ENCODE measurements around the gene POLG2.
"Not testable (repeated sequence)": the region's sequence is repeated elsewhere in the genome, so short reads cannot be mapped to it uniquely, and the experiment has no call there.

POLG2 gene

DNA sequence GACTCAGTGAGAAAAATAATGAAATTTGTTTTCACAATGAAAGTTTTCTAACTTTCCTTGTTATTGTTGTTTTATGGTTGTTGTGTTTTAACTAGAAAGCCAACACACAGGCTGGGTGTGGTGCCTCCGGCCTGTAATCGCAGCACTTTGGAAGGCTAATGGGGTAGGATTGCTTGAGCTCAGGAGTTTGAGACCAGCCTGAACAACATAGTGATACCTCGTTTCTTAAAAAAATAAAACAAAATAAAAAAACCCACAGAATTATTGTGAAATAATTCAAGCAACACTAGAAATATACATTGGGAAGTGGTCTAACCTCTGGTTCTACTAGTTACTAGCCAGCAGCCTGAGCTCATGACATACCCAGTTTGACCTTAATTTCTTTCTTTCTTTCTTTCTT lies 47.3 kb downstream of the POLG2 start:
- TF ChIP-seq POLR2A (IDR thresholded peaks at IDR 0.05; ENCODE audit: low read length) (no peak), GATA1 (IDR thresholded peaks at IDR 0.05; ENCODE audit: low read depth, low read length) (no peak)
- DNase-seq, result no peak

DNA sequence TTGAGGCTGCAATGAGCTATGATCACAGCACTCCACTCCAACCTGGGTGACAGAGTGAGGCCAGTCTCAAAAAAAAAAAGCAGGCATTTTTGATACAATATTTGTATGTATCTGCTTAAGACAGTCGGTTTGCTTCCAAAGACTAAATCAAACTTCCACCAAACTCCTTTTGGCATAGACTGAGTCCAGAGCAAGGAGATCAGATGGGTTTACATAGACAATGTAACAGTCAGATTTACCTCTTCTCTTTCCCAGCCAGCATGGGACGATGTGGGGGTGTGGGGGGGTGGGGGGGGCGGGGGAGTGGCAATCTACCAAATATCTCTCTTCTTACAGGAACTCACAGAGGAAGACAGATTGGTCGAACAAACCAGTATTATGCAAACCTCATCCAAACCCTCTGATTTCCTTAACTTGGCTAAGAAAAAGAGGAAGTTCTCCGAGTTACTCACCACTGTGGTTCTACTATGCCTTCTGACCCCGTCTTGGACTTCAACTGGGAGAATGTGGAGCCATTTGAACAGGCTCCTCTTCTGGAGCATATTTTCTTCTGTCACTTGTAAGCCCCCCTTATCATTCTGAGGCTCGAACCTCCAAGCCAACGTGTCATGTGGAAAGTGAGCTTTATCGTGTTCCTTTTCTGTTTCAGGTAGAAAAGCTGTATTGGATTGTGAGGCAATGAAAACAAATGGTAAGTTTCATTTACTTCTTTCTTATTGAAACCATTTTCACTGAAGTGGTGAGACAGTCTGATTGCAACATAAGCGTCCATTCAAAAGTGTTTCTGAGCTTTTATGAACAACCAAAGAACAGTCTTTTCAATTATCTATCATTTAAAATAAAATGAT lies 48.0 kb downstream of the POLG2 start, which contains the start of gene MILR1:
Gene MILR1, plus strand, starts transcription at position 451 of the 848 bp plus-strand sequence. Its CDS starts 54 bp downstream, at position 505.
- no peak for DNase-seq
- no peak for TF ChIP-seq POLR2A (IDR thresholded peaks at IDR 0.05; ENCODE audit: low read length)
- no peak for TF ChIP-seq GATA1 (IDR thresholded peaks at IDR 0.05; ENCODE audit: low read depth, low read length)

DNA sequence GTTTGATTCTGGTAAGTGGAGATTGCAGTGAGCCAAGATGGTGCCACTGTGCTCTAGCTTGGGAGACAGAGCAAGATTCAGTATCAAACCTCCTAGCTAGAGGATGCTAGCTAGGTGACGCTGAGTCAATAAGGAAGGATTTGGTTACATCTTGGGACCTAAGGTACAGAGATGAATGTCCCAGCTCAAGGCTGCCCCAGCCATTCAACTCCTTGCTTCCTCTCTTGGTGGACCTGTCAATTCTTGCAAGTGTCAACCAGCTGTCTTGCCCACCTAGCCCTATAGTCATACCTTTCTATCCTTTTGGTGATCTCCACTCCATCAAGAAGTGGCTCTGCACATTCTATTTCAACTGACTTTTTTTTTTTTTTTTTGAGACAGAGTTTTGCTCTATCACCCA lies 49.3 kb downstream of the POLG2 start:
- TF ChIP-seq POLR2A (IDR thresholded peaks at IDR 0.05; ENCODE audit: low read length), result no peak
- TF ChIP-seq GATA1 (IDR thresholded peaks at IDR 0.05; ENCODE audit: low read depth, low read length), result no peak
- DNase-seq, result no peak

DNA sequence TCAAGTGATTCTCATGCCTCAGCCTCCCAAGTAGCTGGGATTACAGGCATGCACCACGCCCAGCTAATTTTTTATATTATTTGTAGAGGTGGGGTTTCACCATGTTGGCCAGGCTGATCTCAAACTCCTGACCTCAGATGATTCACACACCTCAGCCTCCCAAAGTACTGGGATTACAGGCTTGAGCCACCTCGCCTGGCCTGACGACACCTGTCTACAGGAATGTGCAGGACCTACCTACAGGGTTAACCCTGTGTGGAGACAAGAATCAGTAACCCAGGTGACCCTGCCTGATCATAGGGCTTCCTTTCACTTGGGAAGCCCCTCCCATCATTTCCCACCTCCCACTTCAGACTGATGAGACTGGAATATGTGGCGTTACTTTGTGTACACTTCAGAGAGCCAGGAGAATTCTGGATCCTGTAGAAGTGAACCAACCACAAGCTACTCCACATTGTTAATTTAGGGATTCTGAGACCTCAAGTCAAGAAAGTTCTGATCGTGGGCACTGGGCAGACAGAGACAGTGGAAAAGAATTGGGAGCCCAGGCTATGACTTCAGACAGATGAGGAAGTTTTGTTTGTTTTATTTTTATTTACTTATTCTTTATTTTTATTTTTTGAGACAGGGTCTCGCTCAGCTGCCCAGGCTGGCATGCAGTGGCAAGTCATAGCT lies 53.6 kb downstream of the POLG2 start:
- no peak for TF ChIP-seq POLR2A (IDR thresholded peaks at IDR 0.05; ENCODE audit: low read length)
- no peak for TF ChIP-seq GATA1 (IDR thresholded peaks at IDR 0.05; ENCODE audit: low read depth, low read length)
- DNase-seq, result no peak

DNA sequence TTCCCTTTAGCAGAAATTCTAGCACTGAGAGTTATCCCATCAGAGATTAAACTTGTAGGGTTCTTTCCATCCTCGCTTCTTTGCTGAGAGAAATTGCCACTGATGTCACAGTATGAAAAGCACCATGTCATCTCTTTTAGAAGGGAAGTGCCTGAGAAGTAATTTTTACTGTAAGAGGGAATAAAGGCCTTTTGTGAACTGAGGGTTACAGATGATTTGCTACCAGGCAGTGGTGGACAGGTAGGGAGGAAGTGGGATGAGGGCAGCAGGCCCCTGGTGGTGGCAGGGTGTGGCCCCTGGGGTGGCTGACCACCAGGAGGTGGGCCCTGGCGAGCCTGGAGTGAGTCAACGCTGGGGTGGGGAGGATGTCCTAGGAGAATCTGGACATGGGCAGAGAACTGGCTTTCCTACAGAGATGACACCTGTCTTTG lies 54.3 kb downstream of the POLG2 start:
- TF ChIP-seq GATA1 (IDR thresholded peaks at IDR 0.05; ENCODE audit: low read depth, low read length), result no peak
- TF ChIP-seq POLR2A (IDR thresholded peaks at IDR 0.05; ENCODE audit: low read length), result no peak
- no peak for DNase-seq

DNA sequence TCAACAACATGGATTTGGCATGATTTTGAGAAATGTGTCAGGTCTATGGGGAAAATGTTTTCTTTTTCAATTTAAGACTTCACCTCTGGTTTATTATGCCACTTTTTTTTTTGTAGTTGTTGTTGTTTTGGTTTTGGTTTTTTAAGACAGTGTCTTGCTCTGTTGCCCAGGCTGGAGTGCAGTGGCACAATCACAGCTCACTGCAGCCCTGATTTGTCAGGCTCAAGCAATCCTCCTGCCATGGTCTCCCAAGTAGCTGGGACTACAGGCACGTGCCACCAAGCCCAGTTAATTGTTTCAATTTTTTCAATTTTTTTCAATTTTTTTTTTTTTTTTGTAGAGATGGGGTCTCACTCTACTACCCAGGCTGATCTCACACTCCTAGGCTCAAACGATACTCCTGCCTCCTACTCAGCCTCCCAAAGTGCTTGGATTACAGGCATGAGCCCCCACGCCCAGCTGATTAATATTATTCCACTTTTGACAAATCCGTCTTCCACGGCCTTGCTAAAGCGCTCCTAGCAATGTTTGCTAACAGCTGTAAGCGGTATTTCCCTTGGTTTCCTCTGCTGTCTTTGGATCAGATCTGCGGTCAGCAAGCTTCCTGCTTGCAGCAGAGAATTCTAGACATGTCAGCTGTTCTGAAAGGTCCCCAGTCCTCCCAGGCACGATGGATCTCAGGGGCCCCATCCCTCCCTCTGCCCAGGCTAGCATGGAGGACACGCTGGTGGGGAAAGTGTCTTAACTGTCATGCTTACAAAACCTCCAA lies 54.9 kb downstream of the POLG2 start:
- no peak for DNase-seq

DNA sequence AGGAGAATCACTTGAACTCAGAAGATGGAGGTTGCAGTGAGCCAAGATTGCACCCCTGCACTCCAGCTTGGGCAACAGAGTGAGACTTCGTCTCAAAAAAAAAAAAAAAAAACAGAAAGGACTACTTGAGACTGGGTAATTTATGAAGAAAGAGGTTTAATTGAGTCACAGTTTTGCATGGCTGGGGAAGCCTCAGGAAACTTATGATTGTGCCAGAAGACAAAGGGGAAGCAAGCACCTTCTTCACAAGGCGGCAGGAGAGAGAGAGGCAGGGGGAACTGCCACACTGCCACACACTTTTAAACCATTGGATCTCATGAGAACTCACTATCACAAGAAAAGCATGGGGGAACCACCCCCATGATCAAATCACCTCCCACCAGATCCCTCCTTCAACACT lies 56.9 kb downstream of the POLG2 start:
- no peak for DNase-seq
- TF ChIP-seq POLR2A (IDR thresholded peaks at IDR 0.05; ENCODE audit: low read length), result no peak
- no peak for TF ChIP-seq GATA1 (IDR thresholded peaks at IDR 0.05; ENCODE audit: low read depth, low read length)

More for the DNA sequence above, 54.9 kb downstream of the POLG2 start:
- TF ChIP-seq POLR2A (IDR thresholded peaks at IDR 0.05; ENCODE audit: low read length) (no peak), GATA1 (IDR thresholded peaks at IDR 0.05; ENCODE audit: low read depth, low read length) (no peak)

DNA sequence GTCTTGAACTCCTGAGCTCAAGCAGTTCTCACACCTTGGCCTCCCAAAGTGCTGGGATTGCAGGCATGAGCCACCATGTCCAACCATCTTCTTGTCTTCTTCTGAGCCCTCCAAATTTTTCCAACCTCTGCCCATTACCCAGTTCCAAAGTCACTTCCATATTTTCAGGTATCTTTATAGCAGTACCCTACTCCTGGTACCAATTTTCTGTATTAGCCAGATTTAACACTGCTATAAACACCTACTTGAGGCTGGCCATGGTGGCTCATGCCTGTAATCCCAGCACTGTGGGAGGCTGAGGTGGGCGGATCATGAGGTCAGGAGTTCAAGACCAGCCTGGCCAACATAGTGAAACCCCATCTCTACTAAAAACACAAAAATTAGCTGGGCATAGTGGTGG lies 57.3 kb downstream of the POLG2 start:
- DNase-seq, result not testable (repeated sequence)

DNA sequence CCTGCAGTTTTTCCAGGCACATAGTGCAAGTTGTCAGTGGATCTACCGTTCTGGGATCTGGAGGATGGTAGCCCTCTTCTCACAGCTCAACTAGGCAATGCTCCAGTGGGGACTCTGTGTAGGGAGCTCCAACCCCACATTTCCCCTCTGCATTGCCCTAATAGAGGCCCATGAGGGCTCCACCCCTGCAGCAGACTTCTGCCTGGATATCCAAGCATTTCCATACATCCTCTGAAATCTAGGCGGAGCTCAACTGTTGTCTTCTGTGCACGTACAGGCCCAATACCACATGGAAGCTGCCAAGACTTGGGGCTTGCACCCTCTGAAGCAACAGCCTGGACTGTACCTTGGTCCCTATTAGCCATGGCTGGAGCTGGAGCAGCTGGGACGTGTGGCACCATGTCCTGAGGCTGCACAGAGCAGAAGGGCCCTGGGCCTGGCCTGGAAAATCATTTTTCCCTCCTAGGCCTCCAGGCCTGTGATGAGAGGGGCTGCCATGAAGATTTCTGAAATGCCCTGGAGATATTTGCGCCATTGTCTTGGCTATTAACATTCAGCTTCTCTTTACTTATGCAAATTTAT lies 58.8 kb downstream of the POLG2 start:
- DNase-seq, result no peak
- TF ChIP-seq POLR2A (IDR thresholded peaks at IDR 0.05; ENCODE audit: low read length) (no peak), GATA1 (IDR thresholded peaks at IDR 0.05; ENCODE audit: low read depth, low read length) (no peak)

DNA sequence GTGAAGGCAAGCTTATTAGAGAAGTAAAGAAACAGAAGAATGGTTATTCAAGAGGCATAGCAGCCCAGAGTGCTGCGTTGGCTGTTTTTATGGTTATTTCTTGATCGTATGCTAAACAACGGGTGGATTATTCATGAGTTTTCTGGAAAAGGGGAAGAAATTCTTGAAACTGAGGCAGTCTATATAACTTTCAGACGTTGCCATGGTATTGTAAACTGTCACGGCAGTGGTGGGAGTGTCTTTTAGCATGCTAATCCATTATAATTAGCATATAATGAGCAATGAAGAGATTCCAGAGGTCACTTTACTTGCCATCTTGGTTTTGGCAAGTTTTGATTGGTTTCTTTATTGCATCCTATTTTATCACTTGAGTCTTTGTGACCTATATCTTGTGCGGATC lies 65.3 kb downstream of the POLG2 start:
- DNase-seq, result no peak
- no peak for TF ChIP-seq POLR2A (IDR thresholded peaks at IDR 0.05; ENCODE audit: low read length)

DNA sequence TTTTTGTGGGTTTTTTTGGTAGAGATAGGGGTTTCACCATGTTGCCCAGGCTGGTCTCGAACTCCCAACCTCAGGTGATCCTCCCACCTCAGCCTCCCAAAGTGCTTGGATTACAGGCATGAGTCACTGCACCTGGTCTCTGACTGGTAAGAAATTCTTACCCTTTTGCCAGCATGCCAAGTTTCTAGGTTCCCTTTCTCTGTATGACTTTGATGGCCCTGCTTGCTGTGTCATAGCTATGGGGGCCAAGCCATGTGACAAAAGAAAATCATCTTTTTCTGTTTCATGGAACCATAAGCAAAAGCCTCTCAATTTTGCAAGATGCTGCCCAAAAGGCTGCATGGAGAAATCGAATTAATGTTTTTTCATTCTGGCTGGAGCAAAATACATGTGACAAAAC lies 66.8 kb downstream of the POLG2 start:
- not testable (repeated sequence) for DNase-seq

DNA sequence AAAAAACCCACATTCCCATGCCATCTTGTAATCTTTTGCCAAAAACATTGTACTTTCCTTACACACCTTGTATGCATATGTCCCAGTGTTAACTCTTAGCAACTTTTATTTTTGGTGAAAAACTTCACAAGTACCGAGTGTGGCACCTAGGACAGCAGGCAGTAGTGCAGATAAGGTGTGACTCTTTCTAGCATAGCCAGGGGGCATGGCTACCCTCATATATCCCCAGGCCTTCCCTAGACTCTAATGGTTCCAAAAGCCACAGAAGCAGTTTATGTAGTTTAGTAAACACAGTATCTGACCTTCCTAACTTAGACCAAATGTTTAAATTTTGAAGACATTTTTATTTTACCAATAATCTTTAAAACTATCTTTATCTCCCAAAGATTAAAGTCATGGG lies 68.4 kb downstream of the POLG2 start:
- TF ChIP-seq GATA1 (IDR thresholded peaks at IDR 0.05; ENCODE audit: low read depth, low read length) (no peak), POLR2A (IDR thresholded peaks at IDR 0.05; ENCODE audit: low read length) (no peak)
- no peak for DNase-seq

All from erythroblast (primary cell).